Skeletal muscle satellite cell (primary cell): ENCODE data around the gene CLEC20A. TPM values are rescaled to one million over a fixed set of nuclear protein-coding genes. Genes with fewer than 3 reads are reported as not detected.

Source experiments
- H3K27me3 ChIP-seq: 2 replicates; pipeline ENCODE4 v1.7.0; 2013; ENCODE audit warnings: low read length; ENCODE audit not compliant: control insufficient read depth, insufficient read depth
- H3K36me3 ChIP-seq: 2 replicates; pipeline ENCODE4 v1.7.0; 2013; ENCODE audit warnings: mild to moderate bottlenecking, control low read depth, low read length; ENCODE audit not compliant: insufficient read depth
- H3K4me1 ChIP-seq: 2 replicates; pipeline ENCODE4 v1.7.0; 2013; ENCODE audit warnings: low read length; ENCODE audit not compliant: control insufficient read depth, insufficient read depth
- H3K4me2 ChIP-seq: 2 replicates; pipeline ENCODE4 v1.7.0; 2013; ENCODE audit warnings: mild to moderate bottlenecking, low read length
- H3K4me3 ChIP-seq: 2 replicates; pipeline ENCODE4 v1.7.0; 2013; ENCODE audit warnings: low read length
- H3K9ac ChIP-seq: 2 replicates; pipeline ENCODE4 v1.7.0; 2013; ENCODE audit warnings: mild to moderate bottlenecking, low read depth, low read length, moderate library complexity
- H3K9me3 ChIP-seq: replicated peaks from 2 replicates; pipeline ENCODE4 v1.7.0; 2013; ENCODE audit warnings: mild to moderate bottlenecking, control low read depth, low read length
- small RNA-seq: library from RNA; depleted of rRNA; stranded (forward); fragments of <200 nt; gene quantifications from one replicate; pipeline ENCODE3, GENCODE V24; 2012

Gene CLEC20A

DNA sequence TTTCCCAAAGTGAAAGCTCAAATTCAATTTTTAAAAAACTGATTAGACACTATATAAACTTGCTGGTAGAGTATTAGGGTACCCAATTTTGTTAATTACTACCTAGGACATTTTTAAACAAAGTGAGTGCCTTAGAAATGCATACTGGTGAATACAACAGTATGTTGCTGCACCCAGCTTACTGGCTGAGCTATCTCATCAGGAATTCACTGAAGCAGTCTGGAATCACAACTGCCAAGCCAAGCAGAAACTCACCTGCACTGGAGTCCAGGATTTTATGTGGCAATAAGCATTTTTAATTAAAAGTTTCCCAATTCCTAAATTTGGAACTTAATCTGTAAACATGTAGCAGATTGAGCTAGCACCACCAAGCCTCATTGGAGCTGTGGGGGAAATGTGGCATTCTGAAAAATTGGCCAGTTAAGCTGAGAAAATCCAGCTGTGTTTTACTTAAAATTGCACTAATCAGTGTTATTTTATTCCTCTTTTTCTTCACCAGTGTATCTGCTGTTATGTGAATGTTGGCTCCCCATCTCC, 61.8 kb downstream of the CLEC20A start:
- Histone ChIP-seq H3K9me3 (no peaks in the 10 kb centered on the region), H3K4me1 (peaks cover 2% of the 10 kb centered on the region), H3K27me3 (no peaks in the 10 kb centered on the region), H3K36me3 (peaks cover 7% of the 10 kb centered on the region), H3K4me3 (no peak overlapping the region), H3K9ac (no peak overlapping the region), H3K4me2 (no peak overlapping the region)

DNA sequence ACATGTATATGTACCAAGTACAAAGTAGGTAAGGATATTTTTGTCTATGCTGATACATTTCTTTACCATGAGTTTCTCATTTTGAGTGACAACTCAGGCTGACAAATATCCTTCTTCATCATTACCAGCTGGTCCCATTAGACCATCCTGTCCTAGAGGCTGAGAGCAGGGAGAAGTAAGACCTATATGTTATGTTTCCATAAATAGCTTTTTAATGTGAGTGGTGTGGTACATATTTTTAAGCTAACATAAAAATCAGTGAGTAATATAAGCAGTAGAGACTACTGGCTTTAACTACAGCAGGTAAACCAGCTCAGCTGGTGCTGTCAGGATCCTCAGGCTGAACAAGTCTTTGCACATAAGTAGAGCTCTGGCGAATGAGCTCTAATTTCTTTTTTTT, 62.4 kb downstream of the CLEC20A start:
- Histone ChIP-seq H3K4me2 (no peak overlapping the region), H3K4me3 (no peak overlapping the region), H3K9me3 (no peaks in the 10 kb centered on the region), H3K36me3 (peaks cover 2% of the 10 kb centered on the region), H3K9ac (no peak overlapping the region), H3K27me3 (no peaks in the 10 kb centered on the region), H3K4me1 (peaks cover 2% of the 10 kb centered on the region)

Small RNAs within 50 kb of the gene (small RNA-seq; reads per million reads assigned to genes)
- not detected for gene RF00017
